GM23248 (cell line): Measurements from ENCODE around the gene ACRV1. TPM values are rescaled to one million over a fixed set of nuclear protein-coding genes. Genes with fewer than 3 reads are reported as not detected.

Experiments
- DNase-seq: peaks from one replicate; pipeline ENCODE4 v3.0.0-alpha.2; 2015
- H2AFZ ChIP-seq: fragments of 200-600 bp; sonication (generic); 2 replicates; pipeline ENCODE4 v1.6.1; 2016; ENCODE audit warnings: antibody characterized with exemption
- H3F3A ChIP-seq: fragments of 200-600 bp; sonication (generic); 2 replicates; pipeline ENCODE4 v1.6.1; 2016; ENCODE audit warnings: mild to moderate bottlenecking, antibody characterized with exemption, mixed run types; ENCODE audit not compliant: insufficient read depth
- H3K27ac ChIP-seq: fragments of 200-600 bp; sonication (generic); 2 replicates; pipeline ENCODE4 v1.5.1; 2016; ENCODE audit warnings: mild to moderate bottlenecking
- H3K27me3 ChIP-seq: fragments of 200-600 bp; sonication (generic); replicated peaks from 2 replicates; pipeline ENCODE4 v1.6.1; 2016; ENCODE audit warnings: mild to moderate bottlenecking; ENCODE audit not compliant: insufficient read depth
- H3K36me3 ChIP-seq: fragments of 200-600 bp; sonication (generic); 2 replicates; pipeline ENCODE4 v1.6.1; 2016; ENCODE audit warnings: low read depth, mild to moderate bottlenecking
- H3K4me1 ChIP-seq: fragments of 200-600 bp; sonication (generic); 2 replicates; pipeline ENCODE4 v1.6.1; 2016; ENCODE audit warnings: mild to moderate bottlenecking; ENCODE audit not compliant: insufficient read depth
- H3K4me2 ChIP-seq: fragments of 200-600 bp; sonication (generic); one replicate; pipeline ENCODE4 v1.6.1; 2016; ENCODE audit warnings: mild to moderate bottlenecking; ENCODE audit not compliant: unreplicated experiment
- H3K4me3 ChIP-seq: fragments of 200-600 bp; sonication (generic); 2 replicates; pipeline ENCODE4 v1.5.1; 2016; ENCODE audit warnings: mild to moderate bottlenecking
- H3K79me2 ChIP-seq: fragments of 200-600 bp; sonication (generic); 2 replicates; pipeline ENCODE4 v1.6.1; 2016; ENCODE audit warnings: mild to moderate bottlenecking; ENCODE audit not compliant: insufficient read depth
- H3K9ac ChIP-seq: fragments of 200-600 bp; sonication (generic); 2 replicates; pipeline ENCODE4 v1.6.1; 2016; ENCODE audit warnings: mild to moderate bottlenecking
- H3K9me2 ChIP-seq: fragments of 200-600 bp; sonication (generic); 2 replicates; pipeline ENCODE4 v1.6.1; 2016; ENCODE audit warnings: mixed run types, mild to moderate bottlenecking, moderate library complexity; ENCODE audit not compliant: insufficient read depth
- H3K9me3 ChIP-seq: fragments of 200-600 bp; sonication (generic); one replicate; pipeline ENCODE4 v1.6.1; 2017; ENCODE audit warnings: low read depth
- H4K20me1 ChIP-seq: fragments of 200-600 bp; sonication (generic); 2 replicates; pipeline ENCODE4 v1.6.0; 2016; ENCODE audit not compliant: insufficient read depth
- EZH2 ChIP-seq: fragments of 200-600 bp; sonication (generic); IDR thresholded peaks from 2 replicates; pipeline ENCODE4 v1.6.1; 2018; ENCODE audit warnings: antibody characterized with exemption, mild to moderate bottlenecking; ENCODE audit not compliant: insufficient read depth, poor library complexity, severe bottlenecking
- EZH2phosphoT487 ChIP-seq: fragments of 200-600 bp; sonication (generic); IDR thresholded peaks from 2 replicates; pipeline ENCODE4 v1.6.1; 2018; ENCODE audit warnings: antibody characterized with exemption, moderate library complexity, mild to moderate bottlenecking, low read depth; ENCODE audit not compliant: insufficient read depth
- WGBS, 2 experiments: methylation state at CpG; one replicate each; pipeline ENCODE4 v1.1.6; 2015 to 2017; ENCODE audit warnings: low lambda C conversion rate in 2 of 2, low coverage in 1 of 2; ENCODE audit errors: missing lambda C conversion rate in 2 of 2; 5-methylcytosine and 5-hydroxymethylcytosine counted together
- in situ Hi-C: fragments of 300-500 bp; cut with MboI; formaldehyde crosslinking; loops from 2 replicates; pipeline ENCODE4 v1.15.0; 2020
- polyA plus RNA-seq: library from polyadenylated mRNA; unstranded; fragments of >200 nt; fragmentation: Nextera tagmentation; extraction: Ambion mirVana; gene quantifications from 2 replicates; pipeline ENCODE4 v1.2.1, GENCODE V29; 2016
- total RNA-seq: library from RNA; depleted of rRNA; stranded (reverse); fragments of >200 nt; shearing (Covaris generic); gene quantifications from 2 replicates; pipeline ENCODE4 v1.2.3, GENCODE V29; 2014

ACRV1 gene
- total and polyA plus RNA-seq, 2 experiments from 2014 or later = 0.10 TPM; not detected in 1

GRCh38 chr11:125690006-125690405, 9.4 kb upstream of the ACRV1 start:
- in situ Hi-C loops = no loop called here

DNA sequence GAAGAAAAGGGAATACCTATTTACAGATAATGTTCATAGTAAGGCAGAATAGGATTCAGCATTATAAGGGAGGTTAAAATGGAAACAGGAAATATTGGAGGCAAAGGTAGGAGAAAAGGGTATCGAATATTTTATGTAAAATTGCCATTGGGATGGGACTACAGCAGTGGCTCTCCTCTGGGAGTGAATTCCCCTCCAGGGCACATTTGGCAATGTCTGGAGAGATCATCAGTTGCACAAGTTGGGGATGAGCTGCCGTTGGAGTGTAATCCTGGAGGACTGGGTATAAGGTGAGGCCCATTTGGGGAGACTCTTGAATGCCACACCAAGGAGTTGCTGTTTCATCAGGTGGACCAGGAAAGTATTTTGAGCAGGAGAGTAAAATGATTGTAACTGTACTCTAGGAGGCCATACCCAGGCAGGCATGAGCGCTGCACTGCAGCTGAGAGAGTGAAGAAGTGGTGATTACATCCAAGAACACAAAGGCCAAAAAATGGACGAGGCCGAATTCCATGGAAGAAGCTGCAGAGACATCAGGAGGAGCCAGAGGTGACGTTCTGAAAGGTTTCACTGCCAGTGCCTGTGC, 8.7 kb upstream of the ACRV1 start:
- Histone ChIP-seq H3K4me1 (no peaks in the 10 kb centered on the region), H3K4me3 (no peak overlapping the region), H3K27ac (no peak overlapping the region), H3K9ac (no peak overlapping the region), H3K9me2 (no peaks in the 10 kb centered on the region), H2AFZ (no peak overlapping the region), H3K9me3 (no peaks in the 10 kb centered on the region), H3F3A (no peaks in the 10 kb centered on the region), H3K27me3 (no peaks in the 10 kb centered on the region), H3K4me2 (no peak overlapping the region), H4K20me1 (no peaks in the 10 kb centered on the region), H3K79me2 (no peaks in the 10 kb centered on the region), H3K36me3 (no peaks in the 10 kb centered on the region)
- in situ Hi-C loops = no loop called here
- no peak for DNase-seq
- TF ChIP-seq EZH2 = no peak
- TF ChIP-seq EZH2phosphoT487 = no peak
- 73 to 81% methylated on average over 6 of the region's 6 CpGs for WGBS, 2 experiments

More at GRCh38 chr11:125690006-125690405, 9.4 kb upstream of the ACRV1 start:
- H3K79me2 ChIP-seq = no peaks in the 10 kb centered on the region
- WGBS, 2 experiments = 88 to 98% methylated on average over 2 of the region's 2 CpGs
- no peak overlapping the region for H3K9ac ChIP-seq
- no peaks in the 10 kb centered on the region for H4K20me1 ChIP-seq
- no peaks in the 10 kb centered on the region for H3K9me2 ChIP-seq
- no peaks in the 10 kb centered on the region for H3F3A ChIP-seq
- H3K27ac ChIP-seq = no peak overlapping the region
- no peak overlapping the region for H2AFZ ChIP-seq
- TF ChIP-seq EZH2phosphoT487 (no peak), EZH2 (no peak)
- H3K27me3 ChIP-seq = no peaks in the 10 kb centered on the region
- H3K36me3 ChIP-seq = no peaks in the 10 kb centered on the region
- H3K4me2 ChIP-seq = no peak overlapping the region
- no peak overlapping the region for H3K4me3 ChIP-seq
- no peaks in the 10 kb centered on the region for H3K4me1 ChIP-seq
- H3K9me3 ChIP-seq = no peaks in the 10 kb centered on the region
- DNase-seq = no peak

DNA sequence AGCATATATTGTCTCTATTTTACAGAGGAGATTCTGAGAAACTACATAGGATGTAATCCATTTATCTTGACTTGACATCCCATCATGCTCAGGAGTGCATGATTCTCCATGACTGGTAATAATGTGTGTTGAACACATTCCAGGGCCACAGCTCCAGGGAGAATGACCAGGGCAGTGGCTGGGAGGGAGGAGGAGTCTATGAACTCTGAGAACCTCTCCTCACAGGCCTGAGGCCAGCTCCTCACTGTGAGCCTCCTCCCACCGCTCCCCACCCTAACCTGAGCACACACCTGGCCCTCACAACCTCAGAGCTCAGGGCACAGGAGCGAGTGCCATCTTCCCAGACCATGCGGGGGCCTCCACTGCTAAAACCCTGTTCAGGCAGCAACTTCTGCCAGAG, 8.0 kb upstream of the ACRV1 start:
- Histone ChIP-seq H3F3A (no peaks in the 10 kb centered on the region), H2AFZ (no peak overlapping the region), H4K20me1 (no peaks in the 10 kb centered on the region), H3K36me3 (no peaks in the 10 kb centered on the region), H3K79me2 (no peaks in the 10 kb centered on the region), H3K4me3 (no peak overlapping the region), H3K27ac (no peak overlapping the region), H3K27me3 (no peaks in the 10 kb centered on the region), H3K4me2 (no peak overlapping the region), H3K9me3 (no peaks in the 10 kb centered on the region), H3K9me2 (no peaks in the 10 kb centered on the region), H3K9ac (no peak overlapping the region), H3K4me1 (no peaks in the 10 kb centered on the region)
- in situ Hi-C loops = no loop called here
- WGBS, 2 experiments = 96% methylated on average over 3 of the region's 3 CpGs
- DNase-seq = no peak
- TF ChIP-seq EZH2phosphoT487 (no peak), EZH2 (no peak)

GRCh38 chr11:125688066-125688465, 7.4 kb upstream of the ACRV1 start:
- Histone ChIP-seq H3K4me2 (no peak overlapping the region), H3F3A (no peaks in the 10 kb centered on the region), H3K27ac (no peak overlapping the region), H3K9me3 (no peaks in the 10 kb centered on the region), H3K4me3 (no peak overlapping the region), H3K9me2 (no peaks in the 10 kb centered on the region), H3K27me3 (no peaks in the 10 kb centered on the region), H3K36me3 (no peaks in the 10 kb centered on the region), H3K9ac (no peak overlapping the region), H3K4me1 (no peaks in the 10 kb centered on the region), H3K79me2 (no peaks in the 10 kb centered on the region), H2AFZ (no peak overlapping the region), H4K20me1 (no peaks in the 10 kb centered on the region)
- TF ChIP-seq EZH2phosphoT487 (no peak), EZH2 (no peak)
- DNase-seq = no peak
- 93 to 94% methylated on average over 11 of the region's 11 CpGs for WGBS, 2 experiments
- in situ Hi-C loops = no loop called here

DNA sequence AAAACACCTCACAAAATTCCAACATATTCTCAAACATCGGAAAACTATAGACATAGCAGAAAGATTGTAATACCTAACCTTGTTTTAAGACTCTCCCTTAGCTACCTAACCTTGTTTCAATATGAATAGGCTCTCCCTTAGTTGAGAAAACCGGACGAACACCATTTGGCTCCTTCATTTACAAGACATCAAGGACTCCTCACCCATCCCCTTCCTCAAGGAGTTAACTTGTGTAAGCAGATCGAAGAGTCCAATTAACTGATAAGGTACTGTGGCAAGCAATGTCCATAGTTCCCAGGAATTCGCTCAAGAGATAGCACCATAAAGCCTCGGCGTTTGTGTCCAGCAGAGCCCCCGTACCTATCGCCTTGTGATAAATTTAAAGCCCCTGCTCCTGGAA, 4.6 kb upstream of the ACRV1 start:
- in situ Hi-C loops = no loop called here
- WGBS, 2 experiments = 54 to 55% methylated on average over 9 of the region's 9 CpGs
- Histone ChIP-seq H3F3A (no peaks in the 10 kb centered on the region), H3K4me1 (no peaks in the 10 kb centered on the region), H3K79me2 (no peaks in the 10 kb centered on the region), H3K9me2 (no peaks in the 10 kb centered on the region), H3K27ac (no peak overlapping the region), H3K27me3 (no peaks in the 10 kb centered on the region), H3K4me2 (no peak overlapping the region), H4K20me1 (no peaks in the 10 kb centered on the region), H3K4me3 (no peak overlapping the region), H3K9ac (no peak overlapping the region), H2AFZ (no peak overlapping the region), H3K9me3 (no peaks in the 10 kb centered on the region), H3K36me3 (no peaks in the 10 kb centered on the region)
- DNase-seq = no peak
- TF ChIP-seq EZH2phosphoT487 = no peak
- TF ChIP-seq EZH2 = no peak
